ENCODE measurements around the gene DYSF.
A peak's percentile ranks its signal among the peaks of the same experiment; 100 is the strongest.

Gene DYSF

DNA sequence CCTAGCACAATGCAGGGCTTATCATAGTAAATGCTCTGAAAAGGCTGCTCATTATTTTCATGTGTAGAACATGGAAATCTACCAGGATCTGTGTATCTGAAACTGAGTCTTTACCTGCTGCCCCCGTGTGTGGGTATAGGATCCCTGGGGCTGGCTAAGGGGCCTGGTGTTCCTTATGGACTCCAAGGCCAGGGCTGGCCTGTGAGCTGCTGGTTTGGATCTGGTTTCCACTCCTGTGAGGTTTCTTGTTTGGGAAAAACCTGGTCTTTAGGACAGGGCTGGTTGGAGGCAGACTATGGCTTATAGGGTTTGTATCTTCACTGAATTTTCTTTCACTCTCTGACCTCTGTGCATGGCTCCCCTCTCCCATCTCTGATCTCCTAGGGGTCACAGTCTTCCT is 80.8 kb downstream of the DYSF start:
- Mint-ChIP-seq H3K27me3 (peaks cover 14% of the 10 kb centered on the region), H3K27ac (no peak overlapping the region), H3K4me3 (no peak overlapping the region), H3K4me1 (ENCODE audit: low read depth) (no peaks in the 10 kb centered on the region), H3K9me3 (ENCODE audit: low read depth) (no peaks in the 10 kb centered on the region), H3K36me3 (no peaks in the 10 kb centered on the region)

DNA sequence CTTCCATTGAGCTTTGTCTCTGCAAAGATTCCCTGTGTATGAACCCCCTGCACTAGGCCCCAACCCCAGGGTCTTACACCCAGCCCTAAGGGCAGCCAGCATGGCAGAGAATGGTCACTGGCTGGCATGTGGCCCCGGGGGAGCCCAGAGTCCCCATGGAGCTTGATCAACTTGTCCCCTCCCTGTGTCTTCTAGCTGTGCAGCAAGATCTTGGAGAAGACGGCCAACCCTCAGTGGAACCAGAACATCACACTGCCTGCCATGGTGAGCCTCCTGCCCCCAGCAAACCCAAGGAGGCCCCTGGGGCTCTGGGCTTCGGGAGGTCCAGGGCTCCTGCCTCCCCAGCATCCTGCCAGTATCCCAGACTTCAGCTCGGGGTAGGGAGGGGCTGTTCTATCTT is 81.5 kb downstream of the DYSF start:
- H3K4me3 Mint-ChIP-seq: no peak overlapping the region
- no peaks in the 10 kb centered on the region for H3K9me3 Mint-ChIP-seq (ENCODE audit: low read depth)
- no peaks in the 10 kb centered on the region for H3K4me1 Mint-ChIP-seq (ENCODE audit: low read depth)
- peaks cover 14% of the 10 kb centered on the region for H3K27me3 Mint-ChIP-seq
- H3K27ac Mint-ChIP-seq: no peak overlapping the region
- no peaks in the 10 kb centered on the region for H3K36me3 Mint-ChIP-seq

DNA sequence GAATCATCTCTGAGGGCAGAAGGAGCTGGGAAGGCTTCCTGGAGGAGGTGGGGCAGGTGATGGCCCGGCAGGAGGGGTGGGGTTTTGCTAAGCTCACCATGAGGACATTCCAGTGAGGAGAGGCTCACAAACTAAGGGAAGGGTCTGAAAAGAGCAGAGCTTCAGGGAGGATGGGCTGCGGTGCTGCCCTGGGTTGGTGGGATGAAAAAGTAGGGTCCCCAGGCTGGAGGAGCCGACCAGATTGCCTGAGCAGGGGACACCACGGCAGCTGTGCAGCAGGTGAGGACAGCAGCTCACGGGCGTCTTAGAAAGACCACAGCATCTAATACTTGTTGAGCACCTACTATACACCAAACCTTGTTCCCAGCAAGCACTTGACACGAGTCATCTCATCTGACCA is 82.2 kb downstream of the DYSF start:
- no peaks in the 10 kb centered on the region for H3K4me1 Mint-ChIP-seq (ENCODE audit: low read depth)
- no peak overlapping the region for H3K4me3 Mint-ChIP-seq
- H3K36me3 Mint-ChIP-seq: no peaks in the 10 kb centered on the region
- no peaks in the 10 kb centered on the region for H3K9me3 Mint-ChIP-seq (ENCODE audit: low read depth)
- H3K27ac Mint-ChIP-seq: no peak overlapping the region
- peaks cover 14% of the 10 kb centered on the region for H3K27me3 Mint-ChIP-seq

DNA sequence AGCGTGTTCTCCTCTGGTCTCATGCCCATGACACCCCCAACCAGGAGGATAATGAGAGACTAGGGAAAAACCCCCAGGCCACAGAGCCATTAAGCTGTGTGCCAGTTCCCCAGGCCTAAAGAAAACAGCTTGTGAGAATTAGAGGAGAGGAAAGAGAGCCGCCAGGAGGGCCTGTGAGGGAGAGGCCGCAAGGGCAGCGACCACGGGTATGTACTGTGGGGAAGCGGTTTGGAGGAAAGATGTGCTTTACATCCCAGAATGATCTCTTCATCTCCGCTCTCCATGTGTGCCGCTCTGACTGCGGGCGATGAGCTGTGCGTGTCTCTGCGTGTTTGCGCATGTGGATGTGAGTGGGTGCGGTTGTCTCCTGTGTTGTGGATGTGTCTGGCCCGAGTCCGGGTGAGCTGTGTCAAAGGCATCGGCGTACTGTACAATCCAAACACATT is 82.9 kb downstream of the DYSF start:
- Mint-ChIP-seq H3K4me3 (no peak overlapping the region), H3K27ac (no peak overlapping the region), H3K36me3 (no peaks in the 10 kb centered on the region), H3K27me3 (peaks cover 11% of the 10 kb centered on the region), H3K9me3 (ENCODE audit: low read depth) (no peaks in the 10 kb centered on the region), H3K4me1 (ENCODE audit: low read depth) (no peaks in the 10 kb centered on the region)

- Mint-ChIP-seq H3K36me3 (no peaks in the 10 kb centered on the region), H3K27me3 (peaks cover 3% of the 10 kb centered on the region), H3K27ac (no peak overlapping the region), H3K4me3 (no peak overlapping the region), H3K4me1 (ENCODE audit: low read depth) (no peaks in the 10 kb centered on the region), H3K9me3 (ENCODE audit: low read depth) (no peaks in the 10 kb centered on the region)
These were observed 84.9 kb downstream of the DYSF start for GRCh38 chr2:71538241-71538640.

- Mint-ChIP-seq H3K9me3 (ENCODE audit: low read depth) (no peaks in the 10 kb centered on the region), H3K4me3 (no peak overlapping the region), H3K4me1 (ENCODE audit: low read depth) (no peaks in the 10 kb centered on the region), H3K27me3 (peaks cover under 1% of the 10 kb centered on the region), H3K27ac (peak overlapping the region; percentile 64), H3K36me3 (no peaks in the 10 kb centered on the region)
These were observed 85.4 kb downstream of the DYSF start for GRCh38 chr2:71538656-71539265.

GRCh38 chr2:71540818-71541217 is 87.5 kb downstream of the DYSF start:
- no peak overlapping the region for H3K27ac Mint-ChIP-seq
- H3K4me3 Mint-ChIP-seq: no peak overlapping the region
- H3K4me1 Mint-ChIP-seq (ENCODE audit: low read depth): peaks cover 10% of the 10 kb centered on the region
- no peaks in the 10 kb centered on the region for H3K36me3 Mint-ChIP-seq
- H3K27me3 Mint-ChIP-seq: peaks cover 3% of the 10 kb centered on the region
- no peaks in the 10 kb centered on the region for H3K9me3 Mint-ChIP-seq (ENCODE audit: low read depth)

DNA sequence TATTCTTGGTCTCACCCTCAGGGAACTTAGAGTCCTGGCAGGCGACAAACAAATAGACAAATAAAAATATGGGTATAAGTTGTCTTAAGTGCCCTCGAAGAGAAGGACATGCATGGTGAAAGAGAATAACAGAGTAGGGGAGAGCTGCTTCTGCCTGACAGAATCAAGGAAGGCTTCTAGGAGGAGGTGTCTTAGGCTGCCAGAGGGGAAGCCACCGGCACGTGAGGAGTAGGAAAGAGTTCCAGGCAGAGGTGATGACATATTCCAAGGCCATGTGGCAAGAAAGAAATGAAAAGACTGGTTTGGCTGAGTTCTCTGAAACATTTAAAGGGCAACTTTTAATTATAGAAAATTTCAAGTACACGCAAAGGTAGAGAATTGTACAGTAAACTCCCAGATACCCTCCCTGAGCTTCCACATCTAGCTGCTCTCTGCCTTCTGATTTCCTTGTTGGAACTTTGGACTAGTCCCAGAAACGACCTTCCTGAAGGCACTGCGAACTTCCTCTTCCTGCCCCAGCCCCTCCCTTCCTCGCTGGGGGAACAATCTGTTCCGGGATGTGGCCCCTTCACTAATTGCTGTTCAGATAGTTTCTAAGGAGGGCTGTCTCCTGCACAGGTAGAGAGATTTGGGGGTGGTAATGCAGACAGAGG is 91.7 kb downstream of the DYSF start:
- H3K4me1 Mint-ChIP-seq (ENCODE audit: low read depth): peaks cover 10% of the 10 kb centered on the region

GRCh38 chr2:71545572-71546274 is 92.4 kb downstream of the DYSF start:
- Mint-ChIP-seq H3K4me1 (ENCODE audit: low read depth) (peaks cover 10% of the 10 kb centered on the region), H3K27me3 (peaks cover 5% of the 10 kb centered on the region), H3K27ac (peak overlapping the region; percentile 52), H3K36me3 (no peaks in the 10 kb centered on the region), H3K4me3 (peak overlapping the region; percentile 83), H3K9me3 (ENCODE audit: low read depth) (no peaks in the 10 kb centered on the region)

More for the DNA sequence above, 91.7 kb downstream of the DYSF start:
- Mint-ChIP-seq H3K27ac (peak overlapping the region; percentile 52), H3K4me3 (peak overlapping the region; percentile 83), H3K27me3 (peaks cover 5% of the 10 kb centered on the region), H3K9me3 (ENCODE audit: low read depth) (no peaks in the 10 kb centered on the region), H3K36me3 (no peaks in the 10 kb centered on the region)

- Mint-ChIP-seq H3K36me3 (no peaks in the 10 kb centered on the region), H3K27ac (no peak overlapping the region), H3K9me3 (ENCODE audit: low read depth) (no peaks in the 10 kb centered on the region), H3K27me3 (peaks cover 5% of the 10 kb centered on the region), H3K4me3 (no peak overlapping the region), H3K4me1 (ENCODE audit: low read depth) (peaks cover 10% of the 10 kb centered on the region)
These were observed 92.9 kb downstream of the DYSF start for GRCh38 chr2:71546275-71546638.

DNA sequence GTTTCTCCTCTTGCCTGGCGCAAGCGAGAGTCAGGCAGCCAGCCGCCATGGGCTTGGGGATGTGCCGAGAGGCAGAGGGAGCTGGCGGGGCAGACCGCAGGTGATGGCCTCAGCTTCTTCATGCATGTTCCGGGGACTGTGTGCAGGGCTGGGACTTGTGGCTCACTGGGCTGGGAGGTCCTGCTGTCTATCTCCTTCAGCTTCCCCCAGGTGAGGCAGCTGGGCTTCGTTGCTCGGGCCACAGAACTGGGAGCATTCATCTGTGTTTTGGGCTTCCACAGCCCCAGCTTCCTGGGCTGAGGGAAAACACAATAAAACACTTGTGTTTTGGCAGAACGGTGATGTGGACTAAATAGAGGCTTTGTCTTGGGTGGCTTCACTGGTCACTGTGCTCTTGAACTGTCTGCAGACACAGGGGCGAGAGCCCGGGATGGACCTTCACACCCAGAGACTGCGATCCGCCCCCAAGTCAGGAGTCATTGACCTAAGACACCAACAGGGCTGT is 93.5 kb downstream of the DYSF start:
- no peaks in the 10 kb centered on the region for H3K9me3 Mint-ChIP-seq (ENCODE audit: low read depth)
- peaks cover 5% of the 10 kb centered on the region for H3K27me3 Mint-ChIP-seq
- peaks cover 10% of the 10 kb centered on the region for H3K4me1 Mint-ChIP-seq (ENCODE audit: low read depth)

GRCh38 chr2:71547616-71548285 is 94.4 kb downstream of the DYSF start:
- no peaks in the 10 kb centered on the region for H3K9me3 Mint-ChIP-seq (ENCODE audit: low read depth)
- H3K4me1 Mint-ChIP-seq (ENCODE audit: low read depth): peaks cover 10% of the 10 kb centered on the region
- no peaks in the 10 kb centered on the region for H3K36me3 Mint-ChIP-seq
- H3K27me3 Mint-ChIP-seq: peaks cover 5% of the 10 kb centered on the region
- H3K4me3 Mint-ChIP-seq: no peak overlapping the region
- H3K27ac Mint-ChIP-seq: no peak overlapping the region

More for the DNA sequence above, 93.5 kb downstream of the DYSF start:
- no peak overlapping the region for H3K4me3 Mint-ChIP-seq
- no peak overlapping the region for H3K27ac Mint-ChIP-seq
- H3K36me3 Mint-ChIP-seq: no peaks in the 10 kb centered on the region

DNA sequence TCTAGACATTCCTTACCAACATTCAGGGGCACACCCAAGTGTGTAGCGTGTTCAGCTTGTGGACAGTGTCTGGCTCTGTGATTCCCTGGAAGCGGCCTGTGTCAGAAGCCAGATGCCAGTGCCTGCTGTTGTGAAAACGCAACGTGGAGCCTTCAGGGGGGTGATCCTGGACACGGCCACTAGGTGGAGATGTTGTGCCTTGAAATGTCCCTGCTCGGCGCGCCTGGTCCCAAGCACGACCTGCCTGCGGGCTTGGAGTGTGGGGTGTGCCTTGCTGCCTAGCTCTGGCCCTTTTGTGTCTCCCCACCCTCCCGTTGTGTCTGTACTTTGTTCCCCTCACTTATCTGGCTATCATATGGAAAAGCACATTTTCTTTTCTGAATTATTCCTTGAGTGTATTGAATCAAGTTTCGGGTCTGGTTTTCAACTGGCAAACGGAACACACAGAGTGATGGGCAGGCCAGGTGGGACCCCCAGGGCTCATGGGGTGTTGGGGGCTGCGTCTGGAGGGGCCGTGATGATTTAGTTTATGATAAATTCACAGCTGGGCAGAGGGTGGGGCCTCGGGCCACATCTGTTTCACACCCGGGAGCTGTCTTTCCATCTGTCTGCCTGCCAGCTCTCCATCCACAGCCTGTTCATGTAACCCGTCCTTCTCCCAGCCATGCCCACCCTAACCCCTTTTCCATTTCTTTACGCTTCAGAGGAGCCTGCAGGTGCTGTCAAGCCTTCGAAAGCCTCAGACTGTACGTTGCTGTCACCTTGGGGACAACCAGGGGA is 95.5 kb downstream of the DYSF start:
- Mint-ChIP-seq H3K27me3 (peaks cover 5% of the 10 kb centered on the region), H3K4me1 (ENCODE audit: low read depth) (peaks cover 10% of the 10 kb centered on the region), H3K9me3 (ENCODE audit: low read depth) (no peaks in the 10 kb centered on the region), H3K36me3 (no peaks in the 10 kb centered on the region), H3K4me3 (no peak overlapping the region), H3K27ac (no peak overlapping the region)

DNA sequence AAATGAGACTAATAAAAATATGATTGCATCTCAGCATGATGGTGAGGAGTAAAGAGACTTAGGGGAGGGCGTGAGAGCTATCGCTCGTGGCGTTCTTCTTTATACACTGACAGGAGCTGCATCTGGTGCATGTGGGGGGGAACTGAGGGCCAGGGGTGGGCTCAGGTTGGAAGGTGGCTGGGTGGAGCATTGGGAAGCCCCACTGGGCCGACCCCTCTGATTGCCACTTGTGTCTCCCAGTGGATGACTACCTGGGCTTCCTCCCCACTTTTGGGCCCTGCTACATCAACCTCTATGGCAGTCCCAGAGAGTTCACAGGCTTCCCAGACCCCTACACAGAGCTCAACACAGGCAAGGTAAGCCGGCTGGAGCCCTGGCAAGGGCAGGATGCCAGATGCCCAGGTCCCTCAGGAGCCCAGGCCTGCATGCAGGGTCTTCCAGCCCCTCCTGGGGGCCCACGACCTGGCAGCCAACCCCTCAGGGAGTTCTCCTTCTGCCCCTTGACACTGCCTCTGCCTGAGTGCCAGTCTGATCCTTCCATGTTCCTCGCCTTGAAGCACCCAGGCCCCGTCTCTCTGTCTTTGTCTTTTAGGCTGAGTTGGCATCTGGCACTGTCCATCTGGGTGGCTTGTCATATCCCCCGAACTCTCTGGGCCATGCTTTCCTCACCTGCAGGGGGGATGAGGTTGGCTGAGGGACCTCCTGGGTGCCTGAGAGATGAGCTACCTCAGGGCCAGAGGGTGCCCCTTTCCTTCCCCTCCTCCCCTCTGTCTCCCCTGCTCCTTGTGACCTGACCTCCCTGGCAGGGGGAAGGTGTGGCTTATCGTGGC is 97.7 kb downstream of the DYSF start:
- Mint-ChIP-seq H3K36me3 (no peaks in the 10 kb centered on the region), H3K4me3 (no peak overlapping the region), H3K27ac (no peak overlapping the region), H3K9me3 (ENCODE audit: low read depth) (no peaks in the 10 kb centered on the region), H3K27me3 (peaks cover 2% of the 10 kb centered on the region), H3K4me1 (ENCODE audit: low read depth) (no peaks in the 10 kb centered on the region)

Data from activated naive CD8-positive, alpha-beta T cell (primary cell).